Occipital lobe (tissue), 2 donors: Measurements from ENCODE around the gene ZFP36L1. TPM values are rescaled to one million over a fixed set of nuclear protein-coding genes. Genes with fewer than 3 reads are reported as not detected.

Experiments
- DNase-seq: peaks from one replicate; lab custom pipeline; 2025; lab: John Stamatoyannopoulos, UW
- total RNA-seq: library from RNA; depleted of rRNA; stranded (reverse); fragments of >200 nt; gene quantifications from one replicate; pipeline ENCODE4 v1.2.3, GENCODE V29; 2014

The ZFP36L1 gene
- total RNA-seq, 1 donor from 2014 or later, result 7.3 TPM

- no peak for DNase-seq
Observed at GRCh38 chr14:68741477-68741791, 51.4 kb downstream of the ZFP36L1 start.

- no peak for DNase-seq
Observed at GRCh38 chr14:68740788-68741476, 51.9 kb downstream of the ZFP36L1 start.

GRCh38 chr14:68739701-68740100 is 53.2 kb downstream of the ZFP36L1 start:
- DNase-seq, result no peak

- no peak for DNase-seq
Observed at GRCh38 chr14:68738559-68738958, 54.3 kb downstream of the ZFP36L1 start.

Other genes starting within 250 kb of the ZFP36L1 start
- 12.2 TPM for gene ACTN1, start 186.2 kb upstream of the ZFP36L1 start, total RNA-seq